GM12875 (cell line): ENCODE data around the gene GPC3.
"Not testable (repeated sequence)": the region's sequence is repeated elsewhere in the genome, so short reads cannot be mapped to it uniquely, and the experiment has no call there.

Experiments used
- H3K4me3 ChIP-seq: one replicate; pipeline ENCODE4 v1.5.1; 2011; ENCODE audit warnings: low read depth, low read length, control low read depth
- CTCF ChIP-seq: IDR thresholded peaks from 2 replicates; pipeline ENCODE4 v1.5.1; 2011; ENCODE audit warnings: low read depth, mild to moderate bottlenecking, control low read depth, inconsistent platforms, low read length, moderate library complexity, borderline replicate concordance; ENCODE audit not compliant: insufficient read depth

GPC3 gene

DNA sequence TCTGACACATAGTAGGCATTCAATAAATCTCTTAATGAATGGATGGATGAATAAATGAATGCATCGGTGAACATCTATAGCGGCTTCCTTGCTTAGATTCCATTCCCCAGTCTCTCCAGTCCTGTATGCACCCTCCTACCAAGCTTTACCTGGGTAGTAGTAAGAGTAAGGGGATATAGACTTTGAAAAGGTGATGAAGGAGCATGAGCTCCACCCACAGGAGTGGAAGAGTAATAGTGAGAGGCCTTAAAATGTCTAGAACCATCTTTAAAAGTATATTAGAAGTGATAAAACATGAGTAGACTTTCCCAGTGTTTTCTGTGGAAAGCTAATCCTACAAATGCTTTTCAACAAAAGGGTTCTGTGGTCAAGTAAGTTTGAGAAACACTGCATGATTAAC is 35.5 kb upstream of the GPC3 start:
- TF ChIP-seq CTCF, result no peak
- H3K4me3 ChIP-seq, result no peak overlapping the region

DNA sequence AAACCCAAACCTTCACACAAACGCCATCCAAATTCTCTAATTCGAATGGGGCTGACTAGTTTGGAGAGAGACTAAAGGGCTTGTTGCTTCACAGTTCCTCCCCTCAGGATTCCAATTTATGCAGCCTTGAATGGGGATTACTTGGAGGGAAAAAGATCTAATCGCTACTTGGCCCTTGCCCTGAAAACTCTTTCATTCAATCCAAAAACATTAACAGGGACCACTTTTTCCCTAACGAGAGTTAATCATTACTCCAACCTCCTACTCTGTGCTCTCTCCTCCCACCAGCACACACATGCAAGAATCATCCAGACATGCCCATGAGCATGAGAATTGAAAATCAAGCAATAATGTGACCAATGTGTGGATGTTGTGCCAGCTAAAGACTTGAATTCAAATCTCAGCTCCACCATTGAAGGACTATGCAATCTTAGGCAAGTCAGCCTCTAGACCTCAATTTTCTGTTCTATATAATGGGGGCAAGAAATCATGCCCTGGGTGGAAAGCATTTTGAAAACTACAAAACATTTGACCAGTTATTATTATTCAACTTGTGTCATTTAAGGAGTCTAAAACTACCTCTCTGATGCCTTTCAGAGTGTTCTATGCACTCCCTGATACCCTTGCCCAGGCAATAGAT is 34.3 kb upstream of the GPC3 start:
- no peak overlapping the region for H3K4me3 ChIP-seq
- no peak for TF ChIP-seq CTCF

- not testable (repeated sequence) for H3K4me3 ChIP-seq
These were observed 30.9 kb upstream of the GPC3 start for GRCh38 chrX:134016309-134016708.

DNA sequence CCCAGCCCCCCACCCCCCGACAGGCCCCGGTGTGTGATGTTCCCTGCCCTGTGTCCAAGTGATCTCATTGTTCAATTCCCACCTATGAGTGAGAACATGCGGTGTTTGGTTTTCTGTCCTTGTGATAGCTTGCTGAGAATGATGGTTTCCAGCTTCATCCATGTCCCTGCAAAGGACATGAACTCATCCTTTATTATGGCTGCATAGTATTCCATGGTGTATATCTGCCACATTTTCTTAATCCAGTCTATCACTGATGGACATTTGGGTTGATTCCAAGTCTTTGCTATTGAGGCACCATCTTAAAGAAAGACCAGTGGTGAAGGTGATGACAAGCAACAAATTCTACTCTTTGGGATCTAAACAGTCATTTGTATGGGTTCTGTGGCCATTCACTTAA is 30.1 kb upstream of the GPC3 start:
- H3K4me3 ChIP-seq, result not testable (repeated sequence)

DNA sequence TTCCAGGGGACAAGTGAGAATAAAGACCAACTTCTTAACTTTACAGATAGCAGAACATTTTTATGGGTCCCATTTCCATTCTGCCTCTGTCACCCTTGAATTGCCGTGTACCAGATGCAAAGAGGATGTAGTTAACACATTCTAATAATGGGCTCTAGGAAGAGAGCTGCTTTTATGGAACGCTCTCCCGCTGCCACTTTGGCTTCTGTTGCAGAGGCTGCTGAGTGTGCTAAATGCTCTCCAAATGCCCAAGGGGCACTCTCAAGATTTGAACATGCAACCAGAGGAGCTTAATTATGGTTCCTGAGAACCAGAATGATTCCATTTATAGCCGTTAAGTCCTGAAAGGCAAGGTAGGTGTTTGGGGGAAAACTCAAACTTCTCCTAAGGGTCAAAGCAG is 28.1 kb upstream of the GPC3 start:
- no peak overlapping the region for H3K4me3 ChIP-seq
- no peak for TF ChIP-seq CTCF

- no peak for TF ChIP-seq CTCF
- no peak overlapping the region for H3K4me3 ChIP-seq
These were observed 27.7 kb upstream of the GPC3 start for GRCh38 chrX:134013092-134013497.

DNA sequence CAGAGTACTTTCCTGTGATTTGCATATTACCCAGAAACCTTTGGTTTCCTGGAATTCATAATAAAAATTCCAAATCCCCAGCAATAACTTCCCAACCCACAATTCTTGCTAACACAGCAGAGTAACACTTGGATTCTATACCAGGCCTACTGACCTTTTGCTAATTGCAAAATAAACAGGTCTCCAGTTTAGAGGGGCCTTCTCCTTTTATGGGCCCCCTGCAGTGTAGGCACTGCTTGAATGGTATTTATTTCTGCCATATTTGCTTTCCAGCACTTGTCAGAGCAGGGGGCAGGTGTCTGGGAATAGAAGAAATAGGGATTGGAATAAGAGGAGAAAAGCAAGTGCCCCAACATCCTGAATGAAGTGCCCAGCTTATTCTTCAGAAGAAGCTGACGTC is 25.3 kb upstream of the GPC3 start:
- no peak overlapping the region for H3K4me3 ChIP-seq
- no peak for TF ChIP-seq CTCF

DNA sequence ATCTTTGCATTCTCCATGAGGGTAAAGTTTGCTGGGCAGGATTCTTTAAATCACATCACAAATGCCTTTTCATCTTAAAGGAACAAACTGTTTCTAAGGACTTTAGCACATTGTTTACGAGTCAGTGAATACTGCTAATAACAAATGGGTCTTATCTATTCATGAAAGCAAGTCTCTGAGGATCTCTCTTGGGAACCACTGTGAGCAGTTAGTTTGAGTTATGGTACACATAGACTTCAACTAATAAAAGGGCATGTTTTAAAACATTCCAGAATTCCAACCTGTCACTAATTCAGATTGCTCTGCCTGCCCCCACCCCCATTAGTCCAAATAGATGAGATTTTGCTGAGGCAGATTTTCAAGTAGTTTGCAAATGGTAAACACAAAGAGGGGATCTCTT is 22.3 kb upstream of the GPC3 start:
- no peak overlapping the region for H3K4me3 ChIP-seq
- no peak for TF ChIP-seq CTCF
